OCI-LY1 (cell line): ENCODE results near the gene VAV3.

ENCODE experiments used
- EZH2 ChIP-seq: fragments of 200-600 bp; sonication (generic), shearing (Covaris generic); IDR thresholded peaks from 2 replicates; pipeline ENCODE4 v1.8.0; 2017; ENCODE audit warnings: borderline replicate concordance, mixed run types, mild to moderate bottlenecking, antibody characterized with exemption, low read length, moderate library complexity, mixed read lengths
- TF ChIP-seq, protein P1 (sequence below): fragments of 200-600 bp; sonication (generic), shearing (Covaris generic); IDR thresholded peaks from 2 replicates; pipeline ENCODE4 v1.5.1; 2017; ENCODE audit warnings: mild to moderate bottlenecking, antibody characterized with exemption, low read length, moderate library complexity, mixed read lengths

DNA sequence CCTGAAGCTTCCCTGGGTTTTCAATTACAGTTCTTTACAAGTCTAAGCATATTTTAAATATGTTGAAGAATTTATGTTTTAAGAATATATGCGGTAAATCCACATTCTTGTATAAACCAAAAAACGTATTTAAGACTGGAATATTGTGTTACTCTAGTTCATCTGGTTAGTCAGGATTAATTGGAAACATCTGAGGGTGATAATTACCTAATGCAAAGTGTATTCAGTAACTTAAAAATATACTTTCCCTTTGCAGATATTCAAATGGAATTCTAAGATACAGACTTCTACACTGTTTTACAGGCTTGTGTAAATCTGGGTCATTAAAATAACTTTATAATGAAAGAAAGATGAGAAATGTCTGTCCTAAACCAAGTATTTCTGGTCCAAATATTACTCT lies 302.0 kb downstream of the VAV3 start:
- no peak for TF ChIP-seq EZH2
- TF ChIP-seq, protein P1, sequence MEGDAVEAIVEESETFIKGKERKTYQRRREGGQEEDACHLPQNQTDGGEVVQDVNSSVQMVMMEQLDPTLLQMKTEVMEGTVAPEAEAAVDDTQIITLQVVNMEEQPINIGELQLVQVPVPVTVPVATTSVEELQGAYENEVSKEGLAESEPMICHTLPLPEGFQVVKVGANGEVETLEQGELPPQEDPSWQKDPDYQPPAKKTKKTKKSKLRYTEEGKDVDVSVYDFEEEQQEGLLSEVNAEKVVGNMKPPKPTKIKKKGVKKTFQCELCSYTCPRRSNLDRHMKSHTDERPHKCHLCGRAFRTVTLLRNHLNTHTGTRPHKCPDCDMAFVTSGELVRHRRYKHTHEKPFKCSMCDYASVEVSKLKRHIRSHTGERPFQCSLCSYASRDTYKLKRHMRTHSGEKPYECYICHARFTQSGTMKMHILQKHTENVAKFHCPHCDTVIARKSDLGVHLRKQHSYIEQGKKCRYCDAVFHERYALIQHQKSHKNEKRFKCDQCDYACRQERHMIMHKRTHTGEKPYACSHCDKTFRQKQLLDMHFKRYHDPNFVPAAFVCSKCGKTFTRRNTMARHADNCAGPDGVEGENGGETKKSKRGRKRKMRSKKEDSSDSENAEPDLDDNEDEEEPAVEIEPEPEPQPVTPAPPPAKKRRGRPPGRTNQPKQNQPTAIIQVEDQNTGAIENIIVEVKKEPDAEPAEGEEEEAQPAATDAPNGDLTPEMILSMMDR: no peak
